ENCODE measurements around the gene ZBTB39.
"Not testable (repeated sequence)": the region's sequence is repeated elsewhere in the genome, so short reads cannot be mapped to it uniquely, and the experiment has no call there.

DNA sequence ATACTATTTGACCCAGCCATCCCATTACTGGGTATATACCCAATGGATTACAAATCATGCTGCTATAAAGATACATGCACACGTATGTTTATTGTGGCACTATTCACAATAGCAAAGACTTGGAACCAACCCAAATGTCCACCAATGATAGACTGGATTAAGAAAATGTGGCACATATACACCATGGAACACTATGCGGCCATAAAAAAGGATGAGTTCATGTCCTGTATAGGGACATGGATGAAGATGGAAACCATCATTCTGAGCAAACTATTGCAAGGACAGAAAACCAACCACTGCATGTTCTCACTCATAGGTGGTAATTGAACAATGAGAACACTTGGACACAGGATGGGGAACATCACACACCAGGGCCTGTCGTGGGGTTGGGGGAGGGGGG, 32.1 kb downstream of the ZBTB39 start:
- TF ChIP-seq, protein P1, sequence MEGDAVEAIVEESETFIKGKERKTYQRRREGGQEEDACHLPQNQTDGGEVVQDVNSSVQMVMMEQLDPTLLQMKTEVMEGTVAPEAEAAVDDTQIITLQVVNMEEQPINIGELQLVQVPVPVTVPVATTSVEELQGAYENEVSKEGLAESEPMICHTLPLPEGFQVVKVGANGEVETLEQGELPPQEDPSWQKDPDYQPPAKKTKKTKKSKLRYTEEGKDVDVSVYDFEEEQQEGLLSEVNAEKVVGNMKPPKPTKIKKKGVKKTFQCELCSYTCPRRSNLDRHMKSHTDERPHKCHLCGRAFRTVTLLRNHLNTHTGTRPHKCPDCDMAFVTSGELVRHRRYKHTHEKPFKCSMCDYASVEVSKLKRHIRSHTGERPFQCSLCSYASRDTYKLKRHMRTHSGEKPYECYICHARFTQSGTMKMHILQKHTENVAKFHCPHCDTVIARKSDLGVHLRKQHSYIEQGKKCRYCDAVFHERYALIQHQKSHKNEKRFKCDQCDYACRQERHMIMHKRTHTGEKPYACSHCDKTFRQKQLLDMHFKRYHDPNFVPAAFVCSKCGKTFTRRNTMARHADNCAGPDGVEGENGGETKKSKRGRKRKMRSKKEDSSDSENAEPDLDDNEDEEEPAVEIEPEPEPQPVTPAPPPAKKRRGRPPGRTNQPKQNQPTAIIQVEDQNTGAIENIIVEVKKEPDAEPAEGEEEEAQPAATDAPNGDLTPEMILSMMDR (IDR thresholded peaks at IDR 0.05) = not testable (repeated sequence)
- TF ChIP-seq EZH2 (IDR thresholded peaks at IDR 0.05; ENCODE audit: borderline replicate concordance, insufficient read depth, low read depth, low read length, poor library complexity, severe bottlenecking) = not testable (repeated sequence)

Measured in B cell (primary cell).